NCI-H774 (cell line): ENCODE data around the gene NSL1.

Source experiments
- DNase-seq: peaks from one replicate; lab custom pipeline; 2025; lab: John Stamatoyannopoulos, UW

The NSL1 gene

DNA sequence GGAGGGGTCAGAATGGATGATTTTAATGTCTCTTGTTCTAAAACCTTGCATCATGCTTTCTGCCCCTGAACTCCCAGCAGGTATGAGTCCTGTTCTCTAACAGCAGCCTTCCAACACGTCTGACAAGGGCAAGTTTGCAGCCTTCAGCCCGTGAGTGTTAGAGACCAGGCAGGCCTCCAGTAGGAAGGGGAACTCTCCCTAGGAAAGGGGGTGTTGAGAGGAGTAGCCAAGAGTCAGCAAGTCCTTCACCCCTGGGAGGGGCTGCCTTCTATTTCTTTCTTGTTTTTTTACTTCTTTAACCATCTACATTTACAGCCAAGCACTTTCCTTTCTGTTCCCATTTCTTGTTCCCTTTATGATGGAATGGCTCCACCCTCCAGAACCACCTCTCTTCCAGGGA, 106.1 kb downstream of the NSL1 start:
- no peak for DNase-seq

DNA sequence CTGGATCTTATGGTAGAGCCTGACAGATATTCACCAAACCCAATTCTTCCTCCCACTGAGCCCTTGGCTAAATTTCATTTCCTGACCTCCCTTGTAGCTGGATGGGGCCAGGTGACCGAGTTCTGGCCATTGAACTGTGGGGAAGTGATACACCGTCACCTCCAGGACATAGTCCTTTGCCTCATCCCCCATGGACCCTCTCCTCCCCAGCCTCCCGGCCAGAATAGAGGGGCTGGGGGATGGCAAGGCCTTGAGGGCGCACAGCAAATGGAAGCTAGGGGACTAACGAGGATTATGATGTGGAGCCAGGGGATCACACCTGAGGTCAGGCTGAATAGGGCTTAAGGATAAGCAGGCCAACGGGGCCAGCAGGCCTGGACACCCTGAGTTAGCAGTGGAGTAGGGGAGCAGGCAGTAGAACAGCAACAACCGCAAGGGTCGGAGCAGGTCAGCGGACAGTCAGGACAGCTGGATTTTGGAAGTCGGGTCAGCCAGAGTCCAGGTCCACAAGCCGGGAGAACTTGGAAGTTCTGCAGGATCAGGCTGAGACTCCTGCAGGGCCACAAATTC, 107.0 kb downstream of the NSL1 start:
- no peak for DNase-seq

GRCh38 chr1:212684076-212684475, 107.5 kb downstream of the NSL1 start:
- no peak for DNase-seq

DNA sequence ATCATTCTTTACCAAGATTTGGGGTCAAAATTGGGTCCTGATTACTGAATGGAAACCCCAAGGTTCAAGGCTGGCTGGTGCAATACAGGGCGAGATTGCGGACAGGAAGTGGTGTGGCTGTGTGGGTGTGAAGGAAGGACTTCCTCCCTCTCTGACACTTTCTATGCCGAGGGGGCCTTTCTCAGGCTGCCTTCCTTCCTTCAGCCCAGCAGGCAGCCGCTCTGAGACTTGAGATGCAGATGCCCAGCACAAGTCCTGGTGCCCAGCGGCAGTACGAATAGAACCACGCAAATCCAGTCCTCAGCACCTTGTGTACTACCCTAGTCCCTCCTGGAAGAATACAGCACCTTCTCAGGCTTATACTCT, 108.2 kb downstream of the NSL1 start:
- DNase-seq, result no peak

DNA sequence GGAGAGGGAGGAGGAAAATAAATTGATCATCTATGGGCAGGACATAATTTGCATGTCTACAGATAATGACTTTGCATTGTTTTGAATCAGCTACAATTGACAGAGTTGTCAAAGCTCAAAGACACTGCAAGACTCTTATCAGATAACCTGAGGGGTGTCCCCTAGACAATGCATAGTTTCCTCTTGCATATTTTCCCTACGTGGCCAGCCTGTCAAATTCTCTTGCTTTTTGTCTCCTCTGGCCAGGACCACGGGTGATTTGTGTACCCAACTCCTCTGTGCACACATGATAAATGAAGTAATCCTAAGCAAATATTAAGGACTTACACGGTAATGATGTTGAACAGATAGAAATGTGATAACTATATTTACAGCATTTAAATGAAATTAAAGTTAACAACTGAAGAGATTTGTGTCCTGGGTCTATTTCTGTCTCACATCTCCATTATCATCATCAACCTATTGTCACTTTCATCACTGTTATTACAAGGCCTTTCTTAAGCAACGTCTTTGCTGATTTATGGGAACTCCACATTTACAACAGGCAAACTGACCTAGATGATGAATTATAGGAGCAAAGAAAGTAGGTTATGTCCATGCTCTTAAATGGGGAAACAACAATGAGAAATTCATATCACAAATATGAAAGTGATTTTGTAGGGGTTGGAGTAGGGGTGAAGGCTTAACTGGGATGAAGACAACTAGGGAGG, 110.7 kb downstream of the NSL1 start:
- no peak for DNase-seq

DNA sequence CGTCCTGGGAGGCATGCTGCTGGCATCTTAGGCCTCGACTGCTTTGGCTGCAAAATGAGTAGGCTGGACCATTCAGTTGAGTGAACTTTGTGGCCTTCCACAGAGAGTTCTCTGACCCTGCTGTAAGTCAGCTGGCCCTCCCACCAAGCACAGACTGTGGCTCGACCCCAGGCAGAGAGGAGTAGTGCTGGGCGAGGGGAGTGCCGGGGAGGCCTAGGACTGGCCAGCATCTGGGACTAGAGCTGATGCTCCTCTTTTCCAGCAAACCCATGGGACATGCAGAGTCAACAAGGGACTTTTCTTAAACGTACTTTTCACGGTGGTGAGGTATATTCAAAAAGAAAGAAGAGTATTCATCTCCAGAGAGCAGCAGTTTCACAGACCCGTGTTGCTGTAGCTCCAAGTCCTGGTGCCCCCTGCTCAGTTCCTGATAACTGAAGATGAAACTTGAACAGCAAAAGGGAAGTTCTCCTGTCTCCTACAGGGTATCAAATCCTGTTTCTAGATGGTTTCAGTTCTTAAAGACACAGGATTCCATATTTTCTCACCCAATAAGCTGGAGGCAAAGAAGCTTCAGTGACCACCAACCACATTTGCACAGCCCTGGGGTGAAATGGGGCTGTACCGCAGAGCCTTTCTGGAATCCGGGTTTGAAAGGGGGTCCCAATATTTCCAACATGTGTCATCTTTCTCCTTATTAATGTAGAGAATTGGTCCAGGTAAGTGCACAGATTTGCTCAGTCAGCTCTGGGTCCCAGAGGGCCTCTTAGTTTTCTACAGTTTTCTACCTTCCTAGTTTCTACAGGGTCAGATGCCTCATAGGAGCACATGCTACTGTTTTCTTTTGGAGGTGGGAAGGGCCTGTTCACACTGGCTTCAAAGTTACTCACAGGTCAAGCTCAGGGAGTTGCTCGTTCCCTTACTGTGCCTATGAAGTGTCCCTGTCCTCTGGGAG, 112.8 kb downstream of the NSL1 start:
- DNase-seq, result no peak

- DNase-seq, result no peak
Measured at GRCh38 chr1:212677573-212677972, 114.0 kb downstream of the NSL1 start.

DNA sequence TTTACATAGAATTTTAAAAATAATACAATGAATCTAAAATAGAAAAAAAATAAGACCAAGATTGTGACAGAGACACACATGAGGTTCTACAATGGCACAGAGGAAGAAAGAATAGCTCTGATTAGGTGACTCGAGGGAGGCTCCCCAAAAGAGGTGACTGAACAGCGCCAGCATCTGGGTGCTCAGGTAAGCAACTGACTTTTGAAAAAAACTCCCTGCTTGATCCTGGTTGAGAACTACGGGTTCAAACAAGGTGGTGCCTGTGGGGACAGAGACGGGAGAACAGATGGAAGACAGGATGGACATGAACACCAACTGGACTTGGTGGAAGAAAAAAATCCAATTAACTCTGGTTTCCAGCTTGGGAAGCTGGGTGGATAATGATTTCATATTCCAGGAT, 114.4 kb downstream of the NSL1 start:
- no peak for DNase-seq
